Heart left ventricle (tissue), 13 donors: ENCODE data around the gene PIGR.

Source experiments
- CTCF ChIP-seq, 12 donors: fragments of 200-600 bp; sonication (generic) in 4 of 12; IDR thresholded peaks; one replicate each; pipeline versions ENCODE4 v1.5.0 to v1.8.0; 2018 to 2022; ENCODE audit warnings: antibody characterized with exemption in 12 of 12, mild to moderate bottlenecking in 5 of 12
- POLR2A ChIP-seq, 2 donors: fragments of 450-650 bp; IDR thresholded peaks; one replicate each; pipeline ENCODE4 v1.6.1; 2017; ENCODE audit warnings: antibody characterized with exemption in 2 of 2, mild to moderate bottlenecking in 2 of 2, moderate library complexity in 2 of 2
- donor health status: ischemic (EF 13 %, LVEDD 7.1; RV severe dilation, severe dysfunction).
- donor health status: DM: no; HTN: yes; CAD: no.
- donor health status: DM: no; HTN: no; CAD: no.
- donor health status: ischemic (EF 25% LVEDD 6.9; RV normal size, moderate dysfunction).
- donor health status: ischemic (EF 25% LVEDD 5.7; RV mildly dilated, moderate dysfunction).
- donor health status: ischemic (EF 35%, LVEDD 5.7; RV mildly dilated, moderate dysfunction).
- donor health status: nonischemic (EF 11% LVEDD 7.7; RV severe dilation, severe dysfunction).
- donor health status: DM: yes; HTN: yes; CAD: no.
- donor health status: PGD.
- donor health status: ischemic (EF 29% LVEDD 5.4; RV normal size, mild dysfunction).
- donor health status: nonischemic (EF 23%, LVEDD 6.1; RV moderate dilation, normal function).

- TF ChIP-seq CTCF (IDR thresholded peaks at IDR 0.05) (no peak), POLR2A (IDR thresholded peaks at IDR 0.05) (no peak)
Observed at GRCh38 chr1:206895837-206896242, 50.4 kb downstream of the PIGR start.
